ENCODE data around the gene RPTOR.

RPTOR gene

DNA sequence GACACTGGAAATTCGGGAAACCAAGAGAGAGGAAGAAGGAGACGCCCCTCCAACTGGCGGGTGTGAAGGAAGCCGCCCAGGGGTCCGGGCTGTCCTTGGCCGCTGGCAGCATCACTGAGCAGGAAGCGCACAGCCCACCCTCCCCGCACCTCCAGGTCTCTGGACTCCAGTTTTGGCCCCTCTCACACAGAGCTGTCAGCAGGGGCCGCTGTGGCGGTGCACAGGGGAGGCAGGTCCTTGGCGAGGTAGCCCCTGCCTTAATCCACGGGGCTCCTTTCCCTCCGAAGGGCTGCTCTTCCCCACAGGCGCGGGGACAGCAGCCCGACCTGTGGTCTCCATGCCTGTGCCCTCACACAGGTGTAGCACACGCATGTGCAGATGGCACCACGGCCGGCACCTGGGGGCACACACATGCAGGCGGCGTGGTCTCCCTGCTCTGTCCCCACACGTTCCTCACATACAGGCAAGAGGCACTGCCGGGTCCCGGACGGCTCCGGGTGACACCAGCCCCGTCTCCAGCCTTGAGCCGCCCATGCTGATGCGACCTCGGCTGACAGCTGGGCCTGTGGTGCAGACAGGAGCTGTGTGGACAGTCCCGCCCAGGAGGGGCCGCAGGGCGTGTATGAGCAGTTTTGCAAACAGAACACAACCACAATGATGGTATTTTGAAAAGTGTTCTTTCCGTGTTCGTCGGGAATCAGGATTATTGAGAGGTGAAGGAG, 420.4 kb downstream of the RPTOR start:
- no peak overlapping the region for H3K4me3 ChIP-seq (ENCODE audit: low read depth, low read length)
- TF ChIP-seq, protein P1, sequence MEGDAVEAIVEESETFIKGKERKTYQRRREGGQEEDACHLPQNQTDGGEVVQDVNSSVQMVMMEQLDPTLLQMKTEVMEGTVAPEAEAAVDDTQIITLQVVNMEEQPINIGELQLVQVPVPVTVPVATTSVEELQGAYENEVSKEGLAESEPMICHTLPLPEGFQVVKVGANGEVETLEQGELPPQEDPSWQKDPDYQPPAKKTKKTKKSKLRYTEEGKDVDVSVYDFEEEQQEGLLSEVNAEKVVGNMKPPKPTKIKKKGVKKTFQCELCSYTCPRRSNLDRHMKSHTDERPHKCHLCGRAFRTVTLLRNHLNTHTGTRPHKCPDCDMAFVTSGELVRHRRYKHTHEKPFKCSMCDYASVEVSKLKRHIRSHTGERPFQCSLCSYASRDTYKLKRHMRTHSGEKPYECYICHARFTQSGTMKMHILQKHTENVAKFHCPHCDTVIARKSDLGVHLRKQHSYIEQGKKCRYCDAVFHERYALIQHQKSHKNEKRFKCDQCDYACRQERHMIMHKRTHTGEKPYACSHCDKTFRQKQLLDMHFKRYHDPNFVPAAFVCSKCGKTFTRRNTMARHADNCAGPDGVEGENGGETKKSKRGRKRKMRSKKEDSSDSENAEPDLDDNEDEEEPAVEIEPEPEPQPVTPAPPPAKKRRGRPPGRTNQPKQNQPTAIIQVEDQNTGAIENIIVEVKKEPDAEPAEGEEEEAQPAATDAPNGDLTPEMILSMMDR (IDR thresholded peaks at IDR 0.05; ENCODE audit: low read depth, low read length, missing control alignments) = peak; percentile 34
- no peak for DNase-seq (ENCODE audit: low read depth)
- in situ Hi-C loops (cut with HindIII; ENCODE audit: low sequenced_read_pairs) = loop anchor here (25.0 kb wide), 1 partner anchor 528 kb away; no protein-coding TSS in a partner anchor

- DNase-seq (ENCODE audit: low read depth) = no peak
- no peak overlapping the region for H3K4me3 ChIP-seq (ENCODE audit: low read depth, low read length)
- TF ChIP-seq, protein P1 (IDR thresholded peaks at IDR 0.05; ENCODE audit: low read depth, low read length, missing control alignments) = no peak
- in situ Hi-C loops (cut with HindIII; ENCODE audit: low sequenced_read_pairs) = loop anchor here (25.0 kb wide), 1 partner anchor 528 kb away; no protein-coding TSS in a partner anchor
Observed at GRCh38 chr17:80965606-80966005, 421.0 kb downstream of the RPTOR start.

GRCh38 chr17:80967404-80967872, 422.8 kb downstream of the RPTOR start:
- no peak for DNase-seq (ENCODE audit: low read depth)
- no peak overlapping the region for H3K4me3 ChIP-seq (ENCODE audit: low read depth, low read length)
- in situ Hi-C loops (cut with HindIII; ENCODE audit: low sequenced_read_pairs) = loop anchor here (25.0 kb wide), 1 partner anchor 530 kb away; no protein-coding TSS in a partner anchor
- TF ChIP-seq, protein P1 (IDR thresholded peaks at IDR 0.05; ENCODE audit: low read depth, low read length, missing control alignments) = no peak

- no peak for DNase-seq (ENCODE audit: low read depth)
- in situ Hi-C loops (cut with HindIII; ENCODE audit: low sequenced_read_pairs) = loop anchor here (25.0 kb wide), 1 partner anchor 531 kb away; no protein-coding TSS in a partner anchor
- H3K4me3 ChIP-seq (ENCODE audit: low read depth, low read length) = no peak overlapping the region
- TF ChIP-seq, protein P1 (IDR thresholded peaks at IDR 0.05; ENCODE audit: low read depth, low read length, missing control alignments) = no peak
Observed at GRCh38 chr17:80968602-80969029, 424.0 kb downstream of the RPTOR start.

GRCh38 chr17:80969030-80969673, 424.5 kb downstream of the RPTOR start:
- TF ChIP-seq, protein P1 (IDR thresholded peaks at IDR 0.05; ENCODE audit: low read depth, low read length, missing control alignments) = no peak
- DNase-seq (ENCODE audit: low read depth) = no peak
- no peak overlapping the region for H3K4me3 ChIP-seq (ENCODE audit: low read depth, low read length)
- in situ Hi-C loops (cut with HindIII; ENCODE audit: low sequenced_read_pairs) = loop anchor here (25.0 kb wide), 1 partner anchor 532 kb away; no protein-coding TSS in a partner anchor

- H3K4me3 ChIP-seq (ENCODE audit: low read depth, low read length) = no peak overlapping the region
- DNase-seq (ENCODE audit: low read depth) = no peak
- in situ Hi-C loops (cut with HindIII; ENCODE audit: low sequenced_read_pairs) = loop anchor here (25.0 kb wide), 1 partner anchor 532 kb away; no protein-coding TSS in a partner anchor
- TF ChIP-seq, protein P1 (IDR thresholded peaks at IDR 0.05; ENCODE audit: low read depth, low read length, missing control alignments) = no peak
Observed at GRCh38 chr17:80969674-80970043, 425.0 kb downstream of the RPTOR start.
